HEK293T (cell line): ENCODE results near the gene TADA2B.

Experiments
- BHLHE40 ChIP-seq: fragments of 450-650 bp; IDR thresholded peaks from 2 replicates; pipeline ENCODE4 v1.6.1; 2016; ENCODE audit warnings: mild to moderate bottlenecking, moderate library complexity, borderline replicate concordance
- ELF4 ChIP-seq: fragments of 450-650 bp; IDR thresholded peaks from 2 replicates; pipeline ENCODE4 v1.6.1; 2017; ENCODE audit warnings: antibody characterized with exemption
- FOXA1 ChIP-seq: fragments of 450-650 bp; IDR thresholded peaks from 2 replicates; pipeline ENCODE4 v1.6.1; 2016; ENCODE audit warnings: mild to moderate bottlenecking
- FOXK2 ChIP-seq: fragments of 450-650 bp; IDR thresholded peaks from 2 replicates; pipeline ENCODE4 v1.6.1; 2016; ENCODE audit warnings: mild to moderate bottlenecking
- HDGF ChIP-seq: fragments of 450-650 bp; IDR thresholded peaks from 2 replicates; pipeline ENCODE4 v1.6.1; 2017; ENCODE audit warnings: antibody characterized with exemption, borderline replicate concordance
- TARDBP ChIP-seq: fragments of 450-650 bp; IDR thresholded peaks from 2 replicates; pipeline ENCODE4 v1.6.1; 2016

GRCh38 chr4:7074426-7074825 lies 31.3 kb downstream of the TADA2B start:
- TF ChIP-seq ELF4 = no peak
- TF ChIP-seq BHLHE40 = no peak
- TF ChIP-seq HDGF = no peak
- no peak for TF ChIP-seq FOXK2
- no peak for TF ChIP-seq TARDBP
- TF ChIP-seq FOXA1 = no peak
